Activated T-cell treated with anti-CD3 and anti-CD28 coated beads, Interleukin-2, amount 50 U/mL, for 72 hours (primary cell): ENCODE measurements around the gene BATF. TPM values are rescaled to one million over a fixed set of nuclear protein-coding genes. Genes with fewer than 3 reads are reported as not detected.

Source experiments
- ATAC-seq, 2 donors: fragments of 150-1000 bp; cut with Tn5 transposase; replicated peaks in 1 of 2; 2 replicates each; pipeline ENCODE4 v1.10.0; 2021; ENCODE audit warnings: moderate library complexity in 2 of 2, mild to moderate bottlenecking in 1 of 2
- DNase-seq, 2 donors: peaks; one replicate each; pipeline ENCODE4 v3.0.0; 2021 to 2022; ENCODE audit warnings: mixed read lengths in 1 of 2
- H3K27ac Mint-ChIP-seq: one replicate; pipeline ENCODE4 v1.8.0; 2022; ENCODE audit warnings: mild to moderate bottlenecking, moderate library complexity, mixed read lengths
- H3K27me3 Mint-ChIP-seq: one replicate; pipeline ENCODE4 v1.8.0; 2022; ENCODE audit warnings: low read depth, mixed read lengths
- H3K36me3 Mint-ChIP-seq, 2 donors: one replicate each; pipeline ENCODE4 v1.8.0; 2022; ENCODE audit warnings: mixed read lengths in 2 of 2, mild to moderate bottlenecking in 1 of 2; ENCODE audit not compliant: insufficient read depth in 2 of 2
- H3K4me1 Mint-ChIP-seq: one replicate; pipeline ENCODE4 v1.8.0; 2022; ENCODE audit warnings: low read depth, mixed read lengths
- H3K4me3 Mint-ChIP-seq, 2 donors: one replicate each; pipeline ENCODE4 v1.8.0; 2022; ENCODE audit warnings: mild to moderate bottlenecking in 2 of 2, mixed read lengths in 2 of 2, moderate library complexity in 2 of 2
- H3K9me3 Mint-ChIP-seq, 2 donors: one replicate each; pipeline ENCODE4 v1.8.0; 2022; ENCODE audit warnings: mixed read lengths in 2 of 2
- total RNA-seq, 2 donors: library from RNA; stranded (reverse); gene quantifications; one replicate each; pipeline ENCODE4 v1.2.3, GENCODE V29; 2022

Gene BATF
- total RNA-seq, 2 donors from 2014 or later = 171 to 185 TPM

GRCh38 chr14:75527449-75528163, 5.3 kb downstream of the BATF start:
- DNase-seq (peak in 1 of 2 donors; percentile 0), ATAC-seq (no peak)
- Mint-ChIP-seq H3K36me3 (peaks cover 65 to 85% of the 10 kb centered on the region in 2 donors), H3K27me3 (no peaks in the 10 kb centered on the region), H3K27ac (peak overlapping the region; percentile 97), H3K4me1 (peaks cover 88% of the 10 kb centered on the region), H3K4me3 (peak overlapping the region; percentile 70 to 88), H3K9me3 (no peaks in the 10 kb centered on the region)

- DNase-seq = no peak
Measured at GRCh38 chr14:75531256-75531655, 9.0 kb downstream of the BATF start.

GRCh38 chr14:75531660-75532317, 9.5 kb downstream of the BATF start:
- peak overlapping the region; percentile 31 to 71 for H3K4me3 Mint-ChIP-seq
- H3K36me3 Mint-ChIP-seq = peaks cover 41 to 70% of the 10 kb centered on the region in 2 donors
- peak overlapping the region; percentile 97 for H3K27ac Mint-ChIP-seq
- DNase-seq (peak in 1 of 2 donors; percentile 0), ATAC-seq (no peak)
- H3K4me1 Mint-ChIP-seq = peaks cover 88% of the 10 kb centered on the region
- H3K9me3 Mint-ChIP-seq = no peaks in the 10 kb centered on the region
- H3K27me3 Mint-ChIP-seq = no peaks in the 10 kb centered on the region

More at GRCh38 chr14:75531256-75531655, 9.0 kb downstream of the BATF start:
- Mint-ChIP-seq H3K36me3 (peaks cover 44 to 75% of the 10 kb centered on the region in 2 donors), H3K4me3 (peak overlapping the region; percentile 31 to 71), H3K4me1 (peaks cover 90% of the 10 kb centered on the region), H3K27me3 (no peaks in the 10 kb centered on the region), H3K9me3 (no peaks in the 10 kb centered on the region), H3K27ac (peak overlapping the region; percentile 18)
- ATAC-seq = peak in 1 of 2 donors; percentile 58

- Mint-ChIP-seq H3K36me3 (peaks cover 27 to 57% of the 10 kb centered on the region in 2 donors), H3K9me3 (no peaks in the 10 kb centered on the region), H3K4me3 (peak overlapping the region in 1 of 2 donors; percentile 80), H3K27ac (peak overlapping the region; percentile 69), H3K4me1 (peaks cover 84% of the 10 kb centered on the region), H3K27me3 (no peaks in the 10 kb centered on the region)
- ATAC-seq (no peak), DNase-seq (peak in 1 of 2 donors; percentile 0)
Measured at GRCh38 chr14:75533791-75534555, 11.7 kb downstream of the BATF start.

- H3K27me3 Mint-ChIP-seq = no peaks in the 10 kb centered on the region
- peaks cover 84% of the 10 kb centered on the region for H3K4me1 Mint-ChIP-seq
- peaks cover 24 to 49% of the 10 kb centered on the region in 2 donors for H3K36me3 Mint-ChIP-seq
- no peak for ATAC-seq
- H3K4me3 Mint-ChIP-seq = peak overlapping the region in 1 of 2 donors; percentile 66
- H3K27ac Mint-ChIP-seq = peak overlapping the region; percentile 91
- no peak for DNase-seq
- H3K9me3 Mint-ChIP-seq = no peaks in the 10 kb centered on the region
Measured at GRCh38 chr14:75535164-75535898, 13.1 kb downstream of the BATF start.

- peak overlapping the region; percentile 83 for H3K27ac Mint-ChIP-seq
- H3K4me3 Mint-ChIP-seq = peak overlapping the region; percentile 36 to 39
Measured at GRCh38 chr14:75537071-75537470, 14.8 kb downstream of the BATF start.

GRCh38 chr14:75539162-75539560, 16.9 kb downstream of the BATF start:
- peaks cover 89% of the 10 kb centered on the region for H3K4me1 Mint-ChIP-seq
- H3K27ac Mint-ChIP-seq = peak overlapping the region; percentile 94
- no peak for DNase-seq
- H3K27me3 Mint-ChIP-seq = no peaks in the 10 kb centered on the region
- no peak for ATAC-seq
- H3K4me3 Mint-ChIP-seq = peak overlapping the region; percentile 79 to 80
- no peaks in the 10 kb centered on the region for H3K9me3 Mint-ChIP-seq
- H3K36me3 Mint-ChIP-seq = peaks cover 15 to 31% of the 10 kb centered on the region in 2 donors

More at GRCh38 chr14:75537071-75537470, 14.8 kb downstream of the BATF start:
- no peak for ATAC-seq
- Mint-ChIP-seq H3K36me3 (peaks cover 16 to 46% of the 10 kb centered on the region in 2 donors), H3K27me3 (no peaks in the 10 kb centered on the region), H3K4me1 (peaks cover 89% of the 10 kb centered on the region), H3K9me3 (no peaks in the 10 kb centered on the region)
- no peak for DNase-seq

GRCh38 chr14:75539561-75540478, 17.6 kb downstream of the BATF start:
- H3K27ac Mint-ChIP-seq = peak overlapping the region; percentile 94
- ATAC-seq = peak; percentile 39 to 43
- no peaks in the 10 kb centered on the region for H3K9me3 Mint-ChIP-seq
- H3K4me3 Mint-ChIP-seq = peak overlapping the region; percentile 79 to 80
- H3K4me1 Mint-ChIP-seq = peaks cover 88% of the 10 kb centered on the region
- no peaks in the 10 kb centered on the region for H3K27me3 Mint-ChIP-seq
- DNase-seq = peak; percentile 63 to 68
- peaks cover 17 to 30% of the 10 kb centered on the region in 2 donors for H3K36me3 Mint-ChIP-seq

- no peaks in the 10 kb centered on the region for H3K9me3 Mint-ChIP-seq
- no peaks in the 10 kb centered on the region for H3K27me3 Mint-ChIP-seq
- no peak for ATAC-seq
- peaks cover 83% of the 10 kb centered on the region for H3K4me1 Mint-ChIP-seq
- H3K27ac Mint-ChIP-seq = peak overlapping the region; percentile 94
- H3K36me3 Mint-ChIP-seq = peaks cover 16 to 28% of the 10 kb centered on the region in 2 donors
- no peak for DNase-seq
- peak overlapping the region; percentile 79 to 80 for H3K4me3 Mint-ChIP-seq
Measured at GRCh38 chr14:75540479-75540851, 18.2 kb downstream of the BATF start.

GRCh38 chr14:75542588-75543091, 20.4 kb downstream of the BATF start:
- H3K4me1 Mint-ChIP-seq = peaks cover 88% of the 10 kb centered on the region
- no peaks in the 10 kb centered on the region for H3K9me3 Mint-ChIP-seq
- no peaks in the 10 kb centered on the region for H3K27me3 Mint-ChIP-seq
- peaks cover 17 to 31% of the 10 kb centered on the region in 2 donors for H3K36me3 Mint-ChIP-seq
- peak overlapping the region; percentile 79 to 80 for H3K4me3 Mint-ChIP-seq
- DNase-seq (peak; percentile 88 to 89), ATAC-seq (peak; percentile 83 to 84)
- peak overlapping the region; percentile 94 for H3K27ac Mint-ChIP-seq

GRCh38 chr14:75543253-75543652, 21.0 kb downstream of the BATF start:
- H3K27ac Mint-ChIP-seq = peak overlapping the region; percentile 94
- peak overlapping the region; percentile 79 to 80 for H3K4me3 Mint-ChIP-seq
- no peaks in the 10 kb centered on the region for H3K9me3 Mint-ChIP-seq
- DNase-seq (no peak), ATAC-seq (no peak)
- peaks cover 19 to 33% of the 10 kb centered on the region in 2 donors for H3K36me3 Mint-ChIP-seq
- no peaks in the 10 kb centered on the region for H3K27me3 Mint-ChIP-seq
- peaks cover 89% of the 10 kb centered on the region for H3K4me1 Mint-ChIP-seq
